C4-2B (cell line): ENCODE data around the gene ALPP.
"Not testable (repeated sequence)": the region's sequence is repeated elsewhere in the genome, so short reads cannot be mapped to it uniquely, and the experiment has no call there.

ENCODE experiments used
- H3K27ac ChIP-seq: fragments of 450-650 bp; 2 replicates; pipeline ENCODE4 v1.5.1; 2017
- CTCF ChIP-seq: fragments of 450-650 bp; conservative IDR thresholded peaks from 2 replicates; pipeline ENCODE4 v1.5.1; 2017; ENCODE audit warnings: mild to moderate bottlenecking
- ZFX ChIP-seq: fragments of 450-650 bp; IDR thresholded peaks from 2 replicates; pipeline ENCODE4 v1.6.1; 2017

Gene ALPP

GRCh38 chr2:232396683-232397082 lies 18.1 kb downstream of the ALPP start:
- TF ChIP-seq CTCF (no peak), ZFX (no peak)

GRCh38 chr2:232398293-232399034 lies 19.9 kb downstream of the ALPP start:
- TF ChIP-seq CTCF, result no peak
- no peak overlapping the region for H3K27ac ChIP-seq

More at GRCh38 chr2:232396683-232397082, 18.1 kb downstream of the ALPP start:
- H3K27ac ChIP-seq, result no peak overlapping the region

- TF ChIP-seq ZFX (no peak), CTCF (no peak)
- H3K27ac ChIP-seq, result no peak overlapping the region
These were observed 21.9 kb downstream of the ALPP start for GRCh38 chr2:232400256-232401015.

- no peak overlapping the region for H3K27ac ChIP-seq
- TF ChIP-seq CTCF (no peak), ZFX (no peak)
These were observed 24.0 kb downstream of the ALPP start for GRCh38 chr2:232402518-232402917.

GRCh38 chr2:232405943-232406510 lies 27.5 kb downstream of the ALPP start:
- TF ChIP-seq ZFX (no peak), CTCF (no peak)
- no peak overlapping the region for H3K27ac ChIP-seq

- TF ChIP-seq ZFX, result no peak
- no peak for TF ChIP-seq CTCF
- H3K27ac ChIP-seq, result no peak within 1 kb of the TSS
These were observed 28.2 kb downstream of the ALPP start, which contains the start of gene ALPG for GRCh38 chr2:232406556-232407310. Gene ALPG (plus strand): TSS chr2:232406844. CDS start chr2:232406895, 51 bp downstream.

GRCh38 chr2:232407428-232408150 lies 29.0 kb downstream of the ALPP start:
- not testable (repeated sequence) for H3K27ac ChIP-seq

GRCh38 chr2:232408269-232408668 lies 29.7 kb downstream of the ALPP start:
- not testable (repeated sequence) for H3K27ac ChIP-seq

- not testable (repeated sequence) for H3K27ac ChIP-seq
These were observed 31.1 kb downstream of the ALPP start for GRCh38 chr2:232409617-232410016.
